ENCODE results near the gene DMD.

GRCh38 chrX:31820430-31821210, 1390.7 kb downstream of the DMD start:
- TF ChIP-seq POLR2A (IDR thresholded peaks at IDR 0.05) (no peak), CTCF (IDR thresholded peaks at IDR 0.05) (no peak), EP300 (IDR thresholded peaks at IDR 0.05) (no peak)

Measured in ovary (tissue), 3 donors.